NCI-H748 (cell line): ENCODE measurements around the gene TPD52L3.
A peak's percentile ranks its signal among the peaks of the same experiment; 100 is the strongest.

Source experiments
- DNase-seq: peaks from one replicate; lab custom pipeline; 2025; ENCODE audit not compliant: unreplicated experiment; lab: John Stamatoyannopoulos, UW

TPD52L3 gene

GRCh38 chr9:6328103-6328502 lies at the start of gene TPD52L3:
TPD52L3 (plus strand) TSS chr9:6328375; CDS start chr9:6328596, 221 bp downstream.
- DNase-seq = no peak

- peak; percentile 49 for DNase-seq
These were observed 26.3 kb upstream of the TPD52L3 start for GRCh38 chr9:6301858-6302257.

- DNase-seq = no peak
These were observed 25.8 kb upstream of the TPD52L3 start for GRCh38 chr9:6302417-6302816.

GRCh38 chr9:6304232-6304631 lies 23.9 kb upstream of the TPD52L3 start:
- no peak for DNase-seq

- peak; percentile 55 for DNase-seq
These were observed 22.1 kb upstream of the TPD52L3 start for GRCh38 chr9:6305954-6306563.

- DNase-seq = no peak
These were observed 20.6 kb upstream of the TPD52L3 start for GRCh38 chr9:6307551-6308096.

GRCh38 chr9:6330958-6331634 lies 2.9 kb downstream of the TPD52L3 start:
- DNase-seq = no peak

GRCh38 chr9:6334305-6334704 lies 6.1 kb downstream of the TPD52L3 start:
- no peak for DNase-seq

- no peak for DNase-seq
These were observed 20.6 kb downstream of the TPD52L3 start for GRCh38 chr9:6348766-6349165.

GRCh38 chr9:6351737-6352136 lies 23.6 kb downstream of the TPD52L3 start:
- no peak for DNase-seq

- peak; percentile 69 for DNase-seq
These were observed 26.0 kb downstream of the TPD52L3 start for GRCh38 chr9:6354072-6354686.

- DNase-seq = no peak
These were observed 27.6 kb downstream of the TPD52L3 start for GRCh38 chr9:6355728-6356127.

- no peak for DNase-seq
These were observed 28.3 kb downstream of the TPD52L3 start for GRCh38 chr9:6356441-6356840.

GRCh38 chr9:6356904-6357303 lies 28.7 kb downstream of the TPD52L3 start:
- no peak for DNase-seq

- no peak for DNase-seq
These were observed 39.1 kb downstream of the TPD52L3 start for GRCh38 chr9:6367128-6367890.

GRCh38 chr9:6368831-6369230 lies 40.7 kb downstream of the TPD52L3 start:
- no peak for DNase-seq
